Neural cell (in vitro differentiated cells): Measurements from ENCODE around the gene VPS13D. TPM values are rescaled to one million over a fixed set of nuclear protein-coding genes. Genes with fewer than 3 reads are reported as not detected.

Source experiments
- H2AFZ ChIP-seq: fragments of 200-600, 300-800 bp; sonication (generic), shearing (Covaris generic); 2 replicates; pipeline ENCODE4 v1.6.0; 2014; ENCODE audit warnings: low read depth, mild to moderate bottlenecking, antibody characterized with exemption, low read length, moderate library complexity
- H3F3A ChIP-seq: fragments of 200-600 bp; shearing (Covaris generic); 2 replicates; pipeline ENCODE4 v1.6.1; 2016; ENCODE audit warnings: mild to moderate bottlenecking, moderate library complexity, mixed read lengths, antibody characterized with exemption, low read length; ENCODE audit not compliant: insufficient read depth, poor library complexity, severe bottlenecking
- H3K27ac ChIP-seq: fragments of 200-600, 300-800 bp; sonication (generic), shearing (Covaris generic); 2 replicates; pipeline ENCODE4 v1.5.1; 2014; ENCODE audit warnings: mild to moderate bottlenecking, low read length, moderate library complexity
- H3K27me3 ChIP-seq: fragments of 300-800, 200-600 bp; sonication (generic), shearing (Covaris generic); 2 replicates; pipeline ENCODE4 v1.6.0; 2014; ENCODE audit warnings: mild to moderate bottlenecking, low read depth, low read length, moderate library complexity; ENCODE audit not compliant: insufficient read depth
- H3K36me3 ChIP-seq: fragments of 300-800, 200-600 bp; sonication (generic), shearing (Covaris generic); 2 replicates; pipeline ENCODE4 v1.5.1; 2014; ENCODE audit warnings: mild to moderate bottlenecking, antibody characterized with exemption, low read length, moderate library complexity; ENCODE audit not compliant: insufficient read depth
- H3K4me2 ChIP-seq: fragments of 300-800, 200-600 bp; sonication (generic), shearing (Covaris generic); 2 replicates; pipeline ENCODE4 v1.6.0; 2014; ENCODE audit warnings: mild to moderate bottlenecking, low read length
- H3K4me3 ChIP-seq: fragments of 300-800, 200-600 bp; sonication (generic), shearing (Covaris generic); 2 replicates; pipeline ENCODE4 v1.5.1; 2014; ENCODE audit warnings: mild to moderate bottlenecking, low read length, moderate library complexity
- H3K79me2 ChIP-seq: fragments of 200-600 bp; shearing (Covaris generic); replicated peaks from 2 replicates; pipeline ENCODE4 v1.6.0; 2014; ENCODE audit warnings: mild to moderate bottlenecking, low read length, moderate library complexity; ENCODE audit not compliant: insufficient read depth
- H3K9ac ChIP-seq: fragments of 300-800, 200-600 bp; sonication (generic), shearing (Covaris generic); 2 replicates; pipeline ENCODE4 v1.6.1; 2016; ENCODE audit warnings: mild to moderate bottlenecking, low read length, mixed read lengths
- H3K9me2 ChIP-seq: fragments of 200-600 bp; shearing (Covaris generic); 2 replicates; pipeline ENCODE4 v1.6.1; 2016; ENCODE audit warnings: mild to moderate bottlenecking, low read length, mixed read lengths; ENCODE audit not compliant: insufficient read depth
- H3K9me3 ChIP-seq: fragments of 200-600, 300-800 bp; sonication (generic), shearing (Covaris generic); 2 replicates; pipeline ENCODE4 v1.6.1; 2016; ENCODE audit warnings: mild to moderate bottlenecking, mixed run types, low read length, moderate library complexity, mixed read lengths
- H4K20me1 ChIP-seq: fragments of 200-600 bp; shearing (Covaris generic); 2 replicates; pipeline ENCODE4 v1.6.1; 2016; ENCODE audit warnings: mild to moderate bottlenecking, mixed run types; ENCODE audit not compliant: insufficient read depth
- EP300 ChIP-seq: fragments of 450-650 bp; conservative IDR thresholded peaks from 2 replicates; pipeline ENCODE4 v1.6.1; 2014; ENCODE audit warnings: antibody characterized with exemption, mild to moderate bottlenecking, moderate library complexity; ENCODE audit not compliant: poor library complexity, severe bottlenecking
- EZH2 ChIP-seq: fragments of 200-600, 300-800 bp; shearing (Covaris generic), sonication (generic); IDR thresholded peaks from 2 replicates; pipeline ENCODE4 v1.6.1; 2014; ENCODE audit warnings: antibody characterized with exemption, low read length, borderline replicate concordance, mild to moderate bottlenecking; ENCODE audit not compliant: insufficient read depth, poor library complexity, severe bottlenecking
- MXI1 ChIP-seq: fragments of 450-650 bp; conservative IDR thresholded peaks from 2 replicates; pipeline ENCODE4 v1.6.1; 2014; ENCODE audit warnings: antibody characterized with exemption, mild to moderate bottlenecking; ENCODE audit not compliant: poor library complexity, severe bottlenecking
- POLR2AphosphoS5 ChIP-seq: IDR thresholded peaks from 2 replicates; pipeline ENCODE4 v1.6.1; 2012
- RAD21 ChIP-seq: fragments of 450-650 bp; conservative IDR thresholded peaks from 2 replicates; pipeline ENCODE4 v1.6.1; 2014; ENCODE audit warnings: antibody characterized with exemption, mild to moderate bottlenecking, moderate library complexity
- SMC3 ChIP-seq: fragments of 450-650 bp; conservative IDR thresholded peaks from 2 replicates; pipeline ENCODE4 v1.6.1; 2014; ENCODE audit warnings: antibody characterized with exemption, mild to moderate bottlenecking, moderate library complexity; ENCODE audit not compliant: poor library complexity
- TAF1 ChIP-seq: IDR thresholded peaks from 2 replicates; pipeline ENCODE4 v1.6.1; 2012; ENCODE audit warnings: low read depth
- polyA plus RNA-seq: library from polyadenylated mRNA; depleted of rRNA; stranded (reverse); fragments of >200 nt; gene quantifications from 2 replicates; pipeline ENCODE4 v1.2.3, GENCODE V29; 2014
- TF ChIP-seq, protein P1 (sequence below): fragments of 450-650 bp; IDR thresholded peaks from 2 replicates; pipeline ENCODE4 v1.5.1; 2014; ENCODE audit warnings: antibody characterized with exemption, mild to moderate bottlenecking, moderate library complexity; ENCODE audit not compliant: poor library complexity, severe bottlenecking
- TF ChIP-seq, protein P2 (sequence below): IDR thresholded peaks from 2 replicates; pipeline ENCODE4 v1.6.1; 2012; ENCODE audit warnings: borderline replicate concordance

VPS13D gene
- polyA plus RNA-seq, 1 donor from 2014 or later, result 24.5 TPM

DNA sequence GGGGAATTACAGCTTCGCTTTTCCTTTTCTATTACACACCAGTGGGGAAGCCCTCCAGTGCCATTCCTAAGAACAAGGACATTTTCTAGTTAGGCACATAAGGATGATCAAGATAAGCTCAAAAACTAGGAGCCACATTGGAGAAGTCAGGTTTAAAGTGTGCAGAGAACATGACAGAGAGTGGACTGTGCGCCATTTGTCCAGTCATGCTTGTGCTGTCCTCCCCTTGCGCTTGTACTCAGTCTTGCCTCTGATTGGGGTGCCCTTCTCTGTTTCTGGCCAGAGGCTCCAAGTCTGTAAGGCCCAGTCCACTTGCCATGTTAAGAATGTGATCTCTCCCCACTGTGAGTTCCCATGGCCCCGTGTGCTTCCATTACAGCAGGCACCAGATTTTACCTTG is 198.5 kb downstream of the VPS13D start:
- no peak overlapping the region for H3K9ac ChIP-seq
- no peaks in the 10 kb centered on the region for H3F3A ChIP-seq
- no peak overlapping the region for H3K4me3 ChIP-seq
- no peaks in the 10 kb centered on the region for H3K27me3 ChIP-seq
- TF ChIP-seq POLR2AphosphoS5 (no peak), EZH2 (no peak)
- no peak overlapping the region for H2AFZ ChIP-seq
- H3K9me3 ChIP-seq, result no peaks in the 10 kb centered on the region
- H3K36me3 ChIP-seq, result no peaks in the 10 kb centered on the region
- H3K27ac ChIP-seq, result no peak overlapping the region
- no peak overlapping the region for H3K4me2 ChIP-seq
- no peaks in the 10 kb centered on the region for H3K9me2 ChIP-seq
- no peaks in the 10 kb centered on the region for H3K79me2 ChIP-seq
- no peaks in the 10 kb centered on the region for H4K20me1 ChIP-seq

DNA sequence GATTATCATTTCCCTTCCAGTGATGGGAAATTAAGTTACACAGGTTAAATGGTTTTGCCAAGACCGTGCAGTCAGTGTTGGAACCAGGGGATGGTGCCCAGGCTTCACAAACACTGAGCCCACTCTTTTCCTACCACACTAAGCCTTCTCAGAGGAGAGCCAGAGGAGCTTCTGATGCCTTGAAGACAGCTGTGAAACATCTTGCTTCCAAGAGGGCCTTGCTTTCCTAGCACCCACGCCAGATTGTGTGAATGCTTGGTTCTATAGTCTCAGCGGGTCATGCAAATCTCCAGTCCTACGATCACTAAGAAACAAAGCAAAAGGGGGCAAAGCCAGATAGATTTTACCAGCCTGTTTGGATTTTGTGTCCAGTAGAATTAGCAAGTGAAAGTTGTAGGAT is 200.7 kb downstream of the VPS13D start:
- Histone ChIP-seq H3K9me3 (no peaks in the 10 kb centered on the region), H3K4me3 (no peak overlapping the region), H3K36me3 (no peaks in the 10 kb centered on the region), H3K27me3 (no peaks in the 10 kb centered on the region), H2AFZ (no peak overlapping the region), H3K79me2 (no peaks in the 10 kb centered on the region), H3K27ac (no peak overlapping the region), H3K4me2 (no peak overlapping the region), H4K20me1 (no peaks in the 10 kb centered on the region), H3K9me2 (no peaks in the 10 kb centered on the region), H3F3A (no peaks in the 10 kb centered on the region), H3K9ac (no peak overlapping the region)
- TF ChIP-seq, protein P1, sequence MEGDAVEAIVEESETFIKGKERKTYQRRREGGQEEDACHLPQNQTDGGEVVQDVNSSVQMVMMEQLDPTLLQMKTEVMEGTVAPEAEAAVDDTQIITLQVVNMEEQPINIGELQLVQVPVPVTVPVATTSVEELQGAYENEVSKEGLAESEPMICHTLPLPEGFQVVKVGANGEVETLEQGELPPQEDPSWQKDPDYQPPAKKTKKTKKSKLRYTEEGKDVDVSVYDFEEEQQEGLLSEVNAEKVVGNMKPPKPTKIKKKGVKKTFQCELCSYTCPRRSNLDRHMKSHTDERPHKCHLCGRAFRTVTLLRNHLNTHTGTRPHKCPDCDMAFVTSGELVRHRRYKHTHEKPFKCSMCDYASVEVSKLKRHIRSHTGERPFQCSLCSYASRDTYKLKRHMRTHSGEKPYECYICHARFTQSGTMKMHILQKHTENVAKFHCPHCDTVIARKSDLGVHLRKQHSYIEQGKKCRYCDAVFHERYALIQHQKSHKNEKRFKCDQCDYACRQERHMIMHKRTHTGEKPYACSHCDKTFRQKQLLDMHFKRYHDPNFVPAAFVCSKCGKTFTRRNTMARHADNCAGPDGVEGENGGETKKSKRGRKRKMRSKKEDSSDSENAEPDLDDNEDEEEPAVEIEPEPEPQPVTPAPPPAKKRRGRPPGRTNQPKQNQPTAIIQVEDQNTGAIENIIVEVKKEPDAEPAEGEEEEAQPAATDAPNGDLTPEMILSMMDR, result no peak
- TF ChIP-seq POLR2AphosphoS5 (no peak), EZH2 (no peak), MXI1 (no peak), SMC3 (no peak), TAF1 (no peak), RAD21 (no peak), EP300 (no peak)
- TF ChIP-seq, protein P2, sequence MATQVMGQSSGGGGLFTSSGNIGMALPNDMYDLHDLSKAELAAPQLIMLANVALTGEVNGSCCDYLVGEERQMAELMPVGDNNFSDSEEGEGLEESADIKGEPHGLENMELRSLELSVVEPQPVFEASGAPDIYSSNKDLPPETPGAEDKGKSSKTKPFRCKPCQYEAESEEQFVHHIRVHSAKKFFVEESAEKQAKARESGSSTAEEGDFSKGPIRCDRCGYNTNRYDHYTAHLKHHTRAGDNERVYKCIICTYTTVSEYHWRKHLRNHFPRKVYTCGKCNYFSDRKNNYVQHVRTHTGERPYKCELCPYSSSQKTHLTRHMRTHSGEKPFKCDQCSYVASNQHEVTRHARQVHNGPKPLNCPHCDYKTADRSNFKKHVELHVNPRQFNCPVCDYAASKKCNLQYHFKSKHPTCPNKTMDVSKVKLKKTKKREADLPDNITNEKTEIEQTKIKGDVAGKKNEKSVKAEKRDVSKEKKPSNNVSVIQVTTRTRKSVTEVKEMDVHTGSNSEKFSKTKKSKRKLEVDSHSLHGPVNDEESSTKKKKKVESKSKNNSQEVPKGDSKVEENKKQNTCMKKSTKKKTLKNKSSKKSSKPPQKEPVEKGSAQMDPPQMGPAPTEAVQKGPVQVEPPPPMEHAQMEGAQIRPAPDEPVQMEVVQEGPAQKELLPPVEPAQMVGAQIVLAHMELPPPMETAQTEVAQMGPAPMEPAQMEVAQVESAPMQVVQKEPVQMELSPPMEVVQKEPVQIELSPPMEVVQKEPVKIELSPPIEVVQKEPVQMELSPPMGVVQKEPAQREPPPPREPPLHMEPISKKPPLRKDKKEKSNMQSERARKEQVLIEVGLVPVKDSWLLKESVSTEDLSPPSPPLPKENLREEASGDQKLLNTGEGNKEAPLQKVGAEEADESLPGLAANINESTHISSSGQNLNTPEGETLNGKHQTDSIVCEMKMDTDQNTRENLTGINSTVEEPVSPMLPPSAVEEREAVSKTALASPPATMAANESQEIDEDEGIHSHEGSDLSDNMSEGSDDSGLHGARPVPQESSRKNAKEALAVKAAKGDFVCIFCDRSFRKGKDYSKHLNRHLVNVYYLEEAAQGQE, result no peak

DNA sequence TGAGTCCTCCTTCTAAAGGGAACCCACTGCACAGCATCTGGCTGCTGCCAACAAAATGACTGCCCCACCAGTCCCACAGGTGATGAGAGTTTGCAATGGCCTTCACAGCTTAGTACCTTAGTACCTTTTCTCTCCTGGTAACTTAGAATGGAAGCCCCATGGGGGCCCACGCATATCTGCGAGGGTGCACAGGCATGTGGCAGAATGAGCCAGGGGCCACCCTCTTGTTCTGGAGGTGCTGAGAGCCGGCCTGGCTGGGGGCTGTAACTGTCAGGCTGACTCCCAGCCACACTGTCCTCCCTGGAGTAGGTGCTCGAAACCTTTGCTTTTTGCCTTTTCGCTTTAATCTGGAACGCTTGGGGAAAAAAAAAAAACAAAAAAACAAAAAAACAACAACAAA is 203.1 kb downstream of the VPS13D start:
- Histone ChIP-seq H3K9me2 (no peaks in the 10 kb centered on the region), H3K9ac (no peak overlapping the region), H3K79me2 (no peaks in the 10 kb centered on the region), H3K36me3 (no peaks in the 10 kb centered on the region), H3K27ac (no peak overlapping the region), H2AFZ (no peak overlapping the region), H3K9me3 (no peaks in the 10 kb centered on the region), H3K4me2 (no peak overlapping the region), H3K27me3 (no peaks in the 10 kb centered on the region), H4K20me1 (no peaks in the 10 kb centered on the region), H3K4me3 (no peak overlapping the region), H3F3A (no peaks in the 10 kb centered on the region)
- no peak for TF ChIP-seq EP300
- TF ChIP-seq, protein P2, result no peak
- no peak for TF ChIP-seq EZH2
- no peak for TF ChIP-seq SMC3
- no peak for TF ChIP-seq POLR2AphosphoS5
- TF ChIP-seq MXI1, result no peak
